NAMALWA (cell line): ENCODE data around the gene FOXI2.

ENCODE experiments used
- DNase-seq: peaks from one replicate; pipeline ENCODE4 v3.0.0-alpha.2; 2015; ENCODE audit warnings: low spot score

The FOXI2 gene

GRCh38 chr10:127743205-127743604 is 6.2 kb downstream of the FOXI2 start:
- DNase-seq, result no peak

DNA sequence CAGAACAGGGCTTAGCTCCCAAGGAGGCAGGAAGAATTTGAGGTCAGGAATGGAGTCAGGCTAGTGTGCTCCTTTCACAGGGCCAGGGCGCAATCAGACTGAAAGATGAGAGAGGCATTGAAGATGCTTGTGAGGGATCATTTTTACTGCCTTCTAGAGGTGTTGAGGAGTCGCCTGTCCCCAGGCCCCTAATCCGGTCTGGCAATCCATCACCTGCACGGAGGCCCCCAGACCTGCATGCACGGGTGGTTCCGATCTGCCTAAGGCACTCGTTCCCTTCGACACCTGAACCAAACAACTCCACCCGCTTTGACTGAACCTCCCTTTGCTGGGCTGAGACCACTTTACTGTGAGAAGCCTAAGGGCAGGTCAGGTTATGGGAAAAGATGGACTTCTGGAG is 8.0 kb downstream of the FOXI2 start:
- DNase-seq, result no peak

DNA sequence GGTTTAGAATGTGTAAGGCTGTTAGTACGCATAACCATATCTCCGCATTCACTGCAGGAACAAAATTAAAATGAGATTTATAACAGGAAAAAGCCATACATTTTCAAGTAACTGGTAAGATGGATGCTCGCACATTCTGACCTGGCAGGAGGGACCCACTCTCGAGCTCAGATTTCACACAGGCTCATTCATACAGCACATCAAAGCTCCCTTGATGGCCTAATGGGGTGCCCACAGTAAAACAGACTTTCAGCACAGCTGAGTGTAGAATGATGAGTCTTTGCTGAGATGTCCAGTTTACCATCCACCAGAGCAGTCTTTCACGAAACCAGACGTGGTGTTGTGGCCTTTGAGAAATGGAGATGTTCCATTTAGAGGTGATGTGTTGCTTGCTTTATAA is 8.9 kb downstream of the FOXI2 start:
- DNase-seq, result no peak

GRCh38 chr10:127755753-127756152 is 18.8 kb downstream of the FOXI2 start:
- DNase-seq, result no peak

- DNase-seq, result no peak
These were observed 19.3 kb downstream of the FOXI2 start for GRCh38 chr10:127756264-127756663.

GRCh38 chr10:127757033-127757432 is 20.0 kb downstream of the FOXI2 start:
- peak; percentile 9 for DNase-seq

GRCh38 chr10:127759276-127759675 is 22.3 kb downstream of the FOXI2 start:
- no peak for DNase-seq

GRCh38 chr10:127762925-127763324 is 25.9 kb downstream of the FOXI2 start:
- no peak for DNase-seq

DNA sequence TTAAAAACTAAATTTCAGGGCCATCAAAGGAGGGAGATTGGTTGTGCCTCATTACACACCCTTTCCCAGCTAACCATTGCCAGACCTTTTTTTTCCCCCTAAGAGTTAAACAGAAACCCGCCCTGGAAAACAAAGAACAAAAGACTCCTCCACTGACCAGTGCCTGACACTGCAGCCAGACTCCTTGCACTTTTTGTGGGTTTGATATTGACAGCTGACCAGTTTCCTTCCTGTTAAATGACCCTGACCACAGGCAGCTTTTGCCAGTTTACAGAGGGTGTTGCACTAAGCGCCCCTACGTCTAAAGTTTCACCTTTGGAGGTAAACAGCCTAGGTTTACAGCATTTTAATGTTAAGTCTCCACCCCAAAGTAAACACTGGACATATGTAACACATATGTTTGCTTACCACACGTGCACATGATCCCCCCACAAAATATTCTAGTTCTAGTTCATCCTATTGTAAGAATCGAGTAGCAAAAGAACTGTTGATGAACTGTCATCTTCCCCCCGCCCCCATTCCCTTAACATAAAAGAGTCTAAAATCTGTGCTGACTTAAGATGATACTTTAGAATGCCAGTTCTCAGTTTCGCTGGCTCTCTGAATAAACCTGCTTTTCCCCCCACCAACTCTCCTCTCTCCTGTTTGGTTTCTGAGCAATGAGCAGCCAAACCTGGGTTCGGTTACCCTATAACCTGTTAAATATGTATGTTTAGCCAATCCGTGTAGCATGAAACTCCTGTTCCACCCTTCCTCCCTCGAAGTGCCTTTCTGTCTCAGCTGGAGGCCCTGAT is 38.0 kb downstream of the FOXI2 start:
- DNase-seq, result no peak

- DNase-seq, result no peak
These were observed 39.8 kb downstream of the FOXI2 start for GRCh38 chr10:127776816-127777215.

DNA sequence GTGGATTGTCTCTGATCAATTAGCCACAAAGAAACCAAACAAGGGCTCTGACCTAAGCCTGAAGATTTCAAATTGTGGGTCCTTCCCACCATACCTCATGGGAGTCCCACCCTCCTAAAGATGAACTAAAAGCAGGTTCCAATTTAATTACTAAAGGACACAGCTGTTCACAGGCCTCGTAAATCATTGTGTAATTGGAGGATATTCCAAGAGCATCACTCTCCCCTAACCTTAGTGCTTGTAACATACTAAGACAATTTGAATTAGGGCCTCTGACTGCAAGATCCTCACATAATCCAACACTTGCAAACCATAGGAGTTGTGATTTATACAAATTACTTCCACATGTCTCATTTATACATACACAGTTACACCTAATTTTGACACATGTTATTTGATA is 44.4 kb downstream of the FOXI2 start:
- no peak for DNase-seq

DNA sequence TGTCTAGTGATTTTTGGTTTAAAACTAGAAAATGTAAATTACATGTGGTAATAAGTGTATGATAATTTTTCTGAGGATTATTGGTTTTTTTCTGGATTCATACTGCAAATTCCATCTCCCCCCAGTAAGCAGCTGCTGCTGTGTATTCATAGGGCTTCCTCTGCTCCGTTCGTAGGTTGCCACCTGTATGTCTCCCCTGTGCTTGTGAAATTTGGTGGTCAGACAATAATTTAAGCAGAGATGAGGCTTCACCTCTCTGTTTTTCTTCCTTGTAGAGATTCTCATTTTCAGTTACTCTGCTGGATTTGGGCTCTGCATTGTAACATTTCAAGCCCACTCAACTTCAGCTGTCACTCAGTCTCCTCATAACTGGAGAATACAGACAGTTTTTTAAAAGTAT is 50.9 kb downstream of the FOXI2 start:
- no peak for DNase-seq

DNA sequence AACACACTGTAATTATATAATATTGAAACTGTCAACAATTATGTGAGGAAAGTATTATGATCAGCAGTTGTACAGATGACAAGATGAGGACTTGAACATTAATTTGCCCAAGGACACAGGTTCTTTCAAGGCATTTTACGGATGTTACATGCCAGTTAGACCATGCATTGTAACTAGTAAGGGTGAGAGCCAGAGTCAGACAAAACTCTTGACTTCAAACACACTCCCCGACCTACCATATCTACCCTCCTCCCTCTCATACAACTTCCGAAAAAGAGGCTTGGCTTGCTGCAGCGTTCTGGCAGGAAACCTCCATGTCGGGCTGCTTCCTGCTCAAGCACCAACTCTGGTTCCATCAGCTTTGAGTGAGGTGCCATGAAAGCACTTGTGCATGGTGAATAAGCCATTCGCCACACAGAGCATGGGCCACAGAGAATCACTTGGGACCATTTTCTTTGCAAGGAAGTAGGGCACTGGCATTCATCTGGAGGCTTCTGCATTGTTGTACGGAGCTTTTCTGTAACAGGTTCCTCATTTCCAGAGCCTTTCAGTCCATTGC is 53.2 kb downstream of the FOXI2 start:
- no peak for DNase-seq
